Endothelial cell of umbilical vein (primary cell): ENCODE measurements around the gene NEO1. TPM values are rescaled to one million over a fixed set of nuclear protein-coding genes. Genes with fewer than 3 reads are reported as not detected.

Source experiments
- BruUV-seq: library from RNA; stranded (reverse); fragments of 400-500 nt; replicated peaks from 2 replicates; lab custom pipeline; 2021; lab: Mats Ljungman, UMichigan
- CTCF ChIA-PET: fragments of 300-600, 350-600 bp; sonication (Branson Sonifier 250); formaldehyde crosslinking; loops from one replicate; lab custom pipeline; 2021; ENCODE audit warnings: antibody characterized with exemption, inconsistent platforms; lab: Charles Lee
- POLR2A ChIA-PET: fragments of 300-600, 350-600 bp; sonication (Branson Sonifier 250); formaldehyde crosslinking; loops from one replicate; lab custom pipeline; 2021; ENCODE audit warnings: antibody characterized with exemption, inconsistent platforms; lab: Charles Lee
- DNase-seq: peaks from one replicate; pipeline ENCODE4 v3.0.0-alpha.2; 2011; ENCODE audit warnings: low read depth, low spot score
- FAIRE-seq: peaks from 2 replicates; lab custom pipeline; 2011; peaks lifted over from hg19 to GRCh38; lab: Jason Lieb, UNC
- H2AFZ ChIP-seq: 2 replicates; pipeline ENCODE4 v1.6.0; 2012; ENCODE audit warnings: low read depth, low read length, control low read depth, inconsistent platforms
- H3K27ac ChIP-seq: 2 replicates; pipeline ENCODE4 v1.5.1; 2011; ENCODE audit warnings: low read depth, mild to moderate bottlenecking, control low read depth, low read length, moderate library complexity; ENCODE audit not compliant: insufficient read depth
- H3K27me3 ChIP-seq, 2 experiments: 2 replicates each; pipeline versions ENCODE4 v1.6.0 to v1.6.1; 2011; ENCODE audit warnings: low read length in 2 of 2, mixed read lengths in 1 of 2; ENCODE audit not compliant: control insufficient read depth in 2 of 2, insufficient read depth in 2 of 2
- H3K36me3 ChIP-seq, 2 experiments: 2 replicates in 1 of 2; 3 replicates in 1 of 2; pipeline ENCODE4 v1.5.1; 2011; ENCODE audit warnings: low read length in 2 of 2, mild to moderate bottlenecking in 1 of 2, moderate library complexity in 1 of 2; ENCODE audit not compliant: control insufficient read depth in 2 of 2, insufficient read depth in 2 of 2; ENCODE audit errors: extremely low read depth in 1 of 2
- H3K4me1 ChIP-seq: 3 replicates; pipeline ENCODE4 v1.5.1; 2011; ENCODE audit warnings: mild to moderate bottlenecking, low read length; ENCODE audit not compliant: control insufficient read depth, insufficient read depth; ENCODE audit errors: extremely low read depth
- H3K4me2 ChIP-seq: 2 replicates; pipeline ENCODE4 v1.6.1; 2011; ENCODE audit warnings: low read length, control low read depth, mixed read lengths; ENCODE audit not compliant: insufficient read depth
- H3K4me3 ChIP-seq, 3 experiments: fragments of 200-600 bp in 1 of 3; sonication (generic), shearing (Covaris generic) in 1 of 3; replicated peaks in 1 of 3; 2 replicates each; pipeline ENCODE4 v1.5.1; 2011 to 2016; ENCODE audit warnings: control low read depth in 3 of 3, low read length in 3 of 3, mild to moderate bottlenecking in 2 of 3, inconsistent platforms in 1 of 3, low read depth in 1 of 3, moderate library complexity in 1 of 3; ENCODE audit not compliant: insufficient read depth in 1 of 3
- H3K79me2 ChIP-seq: 2 replicates; pipeline ENCODE4 v1.6.0; 2012; ENCODE audit warnings: low read length, inconsistent platforms; ENCODE audit not compliant: control insufficient read depth, insufficient read depth
- H3K9ac ChIP-seq: replicated peaks from 2 replicates; pipeline ENCODE3; 2011; ENCODE audit warnings: low read length, control low read depth; ENCODE audit not compliant: insufficient read depth; ENCODE audit errors: extremely low read depth
- H3K9me1 ChIP-seq: replicated peaks from 3 replicates; pipeline ENCODE4 v1.6.0; 2011; ENCODE audit warnings: mild to moderate bottlenecking, low read length; ENCODE audit not compliant: control insufficient read depth, insufficient read depth; ENCODE audit errors: extremely low read depth
- H3K9me3 ChIP-seq: replicated peaks from 2 replicates; pipeline ENCODE4 v1.5.1; 2012; ENCODE audit warnings: low read length, inconsistent platforms; ENCODE audit not compliant: control insufficient read depth, insufficient read depth
- H4K20me1 ChIP-seq: replicated peaks from 2 replicates; pipeline ENCODE3; 2011; ENCODE audit warnings: mild to moderate bottlenecking, low read length; ENCODE audit not compliant: control insufficient read depth, insufficient read depth; ENCODE audit errors: extremely low read depth
- CTCF ChIP-seq, 2 donors: IDR thresholded peaks; 1 replicate in 1 of 2; 2 replicates in 1 of 2; pipeline ENCODE4 v1.5.1; 2011; ENCODE audit warnings: low read length in 2 of 2, mild to moderate bottlenecking in 2 of 2, moderate library complexity in 2 of 2, control low read depth in 1 of 2, inconsistent platforms in 1 of 2, low read depth in 1 of 2; ENCODE audit not compliant: insufficient read depth in 1 of 2; ENCODE audit errors: extremely low read depth in 1 of 2
- EZH2 ChIP-seq: IDR thresholded peaks from 2 replicates; pipeline ENCODE4 v1.6.1; 2012; ENCODE audit warnings: borderline replicate concordance, low read depth, mild to moderate bottlenecking, moderate library complexity, low read length, inconsistent platforms; ENCODE audit not compliant: severe bottlenecking
- FOS ChIP-seq: IDR thresholded peaks from 2 replicates; pipeline ENCODE4 v1.6.1; 2011; ENCODE audit warnings: mild to moderate bottlenecking, low read length, moderate library complexity, borderline replicate concordance; ENCODE audit not compliant: insufficient read depth
- GATA2 ChIP-seq: IDR thresholded peaks from 2 replicates; pipeline ENCODE4 v1.7.0; 2011; ENCODE audit warnings: low read depth, mild to moderate bottlenecking, moderate library complexity, mixed read lengths, low read length; ENCODE audit not compliant: insufficient read length, insufficient read depth
- JUN ChIP-seq: IDR thresholded peaks from 2 replicates; pipeline ENCODE4 v1.6.1; 2011; ENCODE audit warnings: borderline replicate concordance, low read depth; ENCODE audit not compliant: insufficient read length, insufficient read depth
- MAX ChIP-seq: IDR thresholded peaks from 2 replicates; pipeline ENCODE4 v1.6.1; 2011; ENCODE audit not compliant: insufficient read depth, insufficient read length
- MYC ChIP-seq: IDR thresholded peaks from one replicate; pipeline ENCODE4 v1.6.1; 2011; ENCODE audit warnings: mild to moderate bottlenecking, low read depth, low read length
- POLR2A ChIP-seq: IDR thresholded peaks from 2 replicates; pipeline ENCODE4 v1.6.1; 2012; ENCODE audit warnings: low read depth, mild to moderate bottlenecking, control low read depth, low read length
- POLR2AphosphoS5 ChIP-seq: IDR thresholded peaks from 2 replicates; pipeline ENCODE4 v1.6.1; 2012; ENCODE audit warnings: low read depth, mild to moderate bottlenecking, control low read depth, low read length, moderate library complexity; ENCODE audit not compliant: insufficient read depth
- dilution Hi-C: fragments of 300-500 bp; cut with MboI; formaldehyde crosslinking; loops from one replicate; pipeline ENCODE4 v1.15.0; 2019; ENCODE audit warnings: low sequenced_read_pairs; ENCODE audit not compliant: extremely low pct_ligation_motif_present
- intact Hi-C: fragments of 100-400 bp; cut with micrococcal nuclease; formaldehyde crosslinking; loops from one replicate; pipeline ENCODE4 v1.10.0; 2022
- polyA plus RNA-seq, 4 experiments: library from polyadenylated mRNA; depleted of rRNA in 3 of 4; stranded (reverse) in 3 of 4; unstranded in 1 of 4; fragments of >200 nt; gene quantifications; 2 replicates each; pipeline versions ENCODE4 v1.2.1 to v1.2.3, GENCODE V29; 2011 to 2012; ENCODE audit warnings: missing spikeins in 1 of 4
- total RNA-seq: library from RNA; stranded (reverse); gene quantifications from 2 replicates; pipeline ENCODE4 v1.2.3, GENCODE V29; 2021

The NEO1 gene
- total and polyA plus RNA-seq, 2 donors (not counting 3 experiments of a cell fraction or from before 2014, with no cell fraction given), result 0.12 to 0.35 TPM

GRCh38 chr15:73233623-73234022, 181.4 kb downstream of the NEO1 start:
- no TSS peak for BruUV-seq
- TF ChIP-seq POLR2A (no peak), MYC (no peak), MAX (no peak), FOS (no peak), GATA2 (no peak), EZH2 (no peak), CTCF (IDR thresholded peaks at IDR 0.05; ENCODE audit: extremely low read depth in 1 of 2, insufficient read depth in 1 of 2, low read depth in 1 of 2, low read length in 2 of 2) (no peak), JUN (no peak), POLR2AphosphoS5 (no peak)
- Histone ChIP-seq H3K4me2 (no peak overlapping the region), H3K27me3 (peaks cover 0 to 2% of the 10 kb centered on the region in 2 experiments), H4K20me1 (no peaks in the 10 kb centered on the region), H3K4me3 (no peak overlapping the region), H3K9ac (no peak overlapping the region), H3K9me1 (no peaks in the 10 kb centered on the region), H3K27ac (no peak overlapping the region), H3K9me3 (no peaks in the 10 kb centered on the region), H3K4me1 (no peaks in the 10 kb centered on the region), H3K79me2 (no peaks in the 10 kb centered on the region), H2AFZ (no peak overlapping the region), H3K36me3 (no peaks in the 10 kb centered on the region)
- FAIRE-seq, result no peak
- intact Hi-C loops (no loop called here), dilution Hi-C loops (no loop called here)
- CTCF ChIA-PET, result no interaction called here
- POLR2A ChIA-PET, result no interaction called here
- no peak for DNase-seq
